Kasumi-1 (cell line): ENCODE measurements around the gene XRRA1.
A peak's percentile ranks its signal among the peaks of the same experiment; 100 is the strongest.

Experiments used
- DNase-seq, 2 experiments: peaks; one replicate each; lab custom pipeline; 2025; lab: John Stamatoyannopoulos, UW

Gene XRRA1

DNA sequence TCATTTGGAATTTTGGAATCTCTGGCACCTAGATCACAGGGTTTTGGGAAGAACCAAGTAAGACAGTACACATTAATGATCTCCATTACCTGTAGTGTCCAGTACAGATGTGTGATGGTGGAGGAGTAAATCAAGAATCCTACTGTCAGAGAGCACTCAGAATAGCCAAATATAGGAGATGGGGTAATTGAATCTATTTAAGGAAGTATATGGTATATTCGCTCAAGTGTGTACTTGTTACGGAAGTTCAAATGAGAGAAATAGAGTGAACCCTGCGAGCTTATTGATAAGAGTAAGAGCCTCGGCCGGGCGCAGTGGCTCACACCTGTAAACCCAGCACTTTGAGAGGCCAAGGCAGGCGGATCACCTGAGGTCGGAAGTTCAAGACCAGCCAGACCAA, 2.3 kb upstream of the XRRA1 start:
- no peak for DNase-seq

DNA sequence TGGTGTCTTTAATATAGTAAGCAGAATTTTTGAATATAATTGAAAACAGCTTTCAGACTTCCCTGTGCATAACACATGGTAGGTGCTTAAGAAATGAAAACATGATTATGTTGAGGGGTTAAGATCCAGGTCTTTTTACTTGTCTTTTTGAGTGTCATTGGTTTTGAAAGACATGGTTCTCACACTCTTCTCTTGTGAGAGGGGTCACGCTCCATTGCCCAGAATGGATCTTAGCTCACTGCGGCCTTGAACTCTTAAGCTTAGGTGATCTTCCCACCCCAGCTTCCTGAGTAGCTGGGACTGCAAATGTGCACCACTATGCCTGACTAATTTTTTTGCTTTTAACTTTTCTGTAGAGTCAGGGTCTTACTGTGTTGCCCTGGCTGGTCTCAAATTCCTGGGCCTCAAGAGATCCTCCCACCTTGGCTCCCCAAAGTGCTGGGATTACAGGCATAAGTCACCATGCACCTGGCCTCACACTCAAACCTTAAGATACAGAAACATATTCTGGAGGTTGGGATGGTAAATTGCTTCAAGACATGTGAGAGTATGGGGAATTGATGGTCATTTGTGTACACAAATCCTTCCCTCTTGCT, 1.6 kb upstream of the XRRA1 start:
- no peak for DNase-seq

DNA sequence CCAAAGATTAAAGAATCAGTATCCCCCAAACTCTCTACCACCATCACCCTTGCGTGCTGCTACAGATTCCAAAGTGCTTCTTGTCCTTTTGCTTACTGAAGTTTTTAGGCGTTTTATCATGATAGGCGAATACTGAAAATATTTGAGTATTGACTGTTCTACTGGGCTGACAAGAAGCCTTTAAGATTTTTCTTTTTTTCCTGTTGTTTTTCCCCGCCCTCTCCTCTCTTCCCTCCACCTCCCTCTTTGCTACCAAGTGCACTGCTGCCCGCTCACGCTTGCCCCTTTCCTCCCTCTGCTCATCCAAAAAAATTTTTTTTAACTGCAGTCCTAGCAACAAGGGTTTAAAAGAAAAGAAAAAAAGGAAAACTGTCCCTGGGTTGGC, 854 bp upstream of the XRRA1 start:
- peak in 1 of 2 experiments; percentile 21 for DNase-seq

DNA sequence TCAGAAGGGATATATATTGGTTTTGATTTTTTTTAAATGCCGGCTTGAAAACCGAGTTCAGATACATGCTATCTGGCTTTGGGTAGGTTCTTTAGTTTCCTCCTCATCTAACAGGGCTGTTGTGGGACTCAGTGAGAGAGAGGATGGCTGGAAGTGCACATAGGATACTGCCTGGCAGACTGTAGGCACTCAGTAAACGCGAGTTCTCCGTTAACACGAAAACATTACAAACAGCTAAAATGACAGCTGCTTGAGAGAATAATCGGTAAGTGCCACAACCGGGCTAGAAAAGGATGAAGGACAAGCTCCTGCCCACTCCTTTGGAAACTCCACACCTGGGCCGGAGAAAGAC, 369 bp downstream of the XRRA1 start:
- peak in 1 of 2 experiments; percentile 39 for DNase-seq

DNA sequence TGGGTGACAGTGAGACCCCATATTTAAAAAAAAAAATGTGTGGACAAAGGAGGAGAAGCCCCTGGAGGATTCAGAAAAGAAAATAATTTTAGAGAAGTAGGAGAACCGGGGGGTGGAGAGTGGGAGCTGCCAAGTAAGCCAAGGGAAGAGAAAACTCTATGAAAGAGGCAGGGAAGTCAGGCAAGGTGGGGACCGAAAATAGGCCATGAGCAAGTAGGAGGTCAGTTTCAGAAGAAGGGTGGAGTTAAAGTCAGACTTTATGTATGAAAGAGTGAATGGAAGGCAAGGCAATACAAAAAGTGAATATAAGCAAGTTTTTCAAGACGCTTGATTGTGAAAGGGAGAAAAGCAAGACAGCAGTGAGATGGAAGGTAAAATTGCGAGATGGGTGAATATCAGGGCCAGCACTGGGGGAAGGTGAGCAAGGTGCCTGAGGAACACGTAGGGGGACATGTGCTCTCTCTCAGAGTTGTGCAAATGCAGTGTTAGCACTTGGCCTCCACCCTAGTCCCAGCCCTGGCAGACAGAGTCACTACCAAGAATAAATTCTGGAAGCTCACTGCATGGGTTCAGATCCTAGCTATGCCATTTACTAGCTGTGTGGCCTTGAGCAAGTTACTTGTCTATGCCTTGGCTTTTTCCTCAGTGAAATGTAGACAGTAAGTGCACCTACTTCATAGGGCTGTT, 6.7 kb downstream of the XRRA1 start:
- DNase-seq, result no peak

DNA sequence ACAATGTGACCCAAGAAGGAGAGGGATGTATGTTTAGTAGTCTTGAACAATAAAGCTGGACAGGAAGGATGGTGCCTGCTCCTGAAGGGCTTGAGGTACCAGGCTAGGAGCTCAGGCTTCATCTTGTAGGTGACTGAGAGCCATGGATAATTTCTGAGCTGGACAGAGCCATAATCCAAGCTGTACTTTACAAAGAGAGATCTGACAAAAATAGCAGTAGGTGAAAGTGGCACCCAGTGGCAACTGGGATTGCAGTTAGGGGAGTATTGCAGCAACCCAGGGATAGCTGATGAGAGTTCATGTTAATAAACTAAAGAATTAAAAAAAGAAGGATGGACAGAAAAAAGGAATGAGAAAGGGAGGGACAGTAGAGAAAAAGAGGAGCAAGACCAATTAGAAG, 7.4 kb downstream of the XRRA1 start:
- no peak for DNase-seq

DNA sequence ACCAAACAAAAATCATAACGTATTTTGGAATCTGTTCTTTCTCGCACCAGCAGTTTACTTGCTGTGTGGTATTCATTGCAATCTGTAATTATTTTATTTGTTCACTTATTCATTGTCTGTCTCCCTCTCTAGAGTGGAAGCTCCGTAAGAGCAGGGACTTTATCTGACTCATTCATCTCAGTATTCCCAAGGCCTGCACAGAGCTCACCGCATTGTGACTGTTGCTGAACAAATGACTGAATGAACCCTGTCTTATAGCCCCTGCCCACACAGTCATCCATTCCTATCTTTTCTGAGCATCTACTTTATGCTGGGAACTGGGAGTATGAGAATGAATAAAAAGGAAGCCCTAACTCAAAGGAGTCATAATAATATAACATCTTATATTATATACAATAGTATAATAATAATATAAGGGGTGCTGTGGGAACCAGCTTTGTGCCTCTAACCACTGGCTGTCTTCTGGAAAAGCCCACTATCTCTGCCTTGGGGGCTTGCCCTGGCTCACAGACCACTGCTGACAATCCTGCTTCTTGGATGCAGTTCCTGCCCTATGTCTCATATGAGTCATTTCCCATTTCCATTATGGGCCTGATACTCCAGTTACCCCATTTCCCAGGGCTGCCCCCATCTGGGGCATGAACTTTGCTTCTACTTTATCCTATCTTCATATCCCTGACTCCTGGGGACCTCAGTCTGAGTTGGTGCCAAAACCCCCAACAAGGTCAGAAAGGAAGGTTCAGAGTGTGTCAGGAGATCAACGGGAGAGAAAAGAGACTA, 11.0 kb downstream of the XRRA1 start:
- no peak for DNase-seq

DNA sequence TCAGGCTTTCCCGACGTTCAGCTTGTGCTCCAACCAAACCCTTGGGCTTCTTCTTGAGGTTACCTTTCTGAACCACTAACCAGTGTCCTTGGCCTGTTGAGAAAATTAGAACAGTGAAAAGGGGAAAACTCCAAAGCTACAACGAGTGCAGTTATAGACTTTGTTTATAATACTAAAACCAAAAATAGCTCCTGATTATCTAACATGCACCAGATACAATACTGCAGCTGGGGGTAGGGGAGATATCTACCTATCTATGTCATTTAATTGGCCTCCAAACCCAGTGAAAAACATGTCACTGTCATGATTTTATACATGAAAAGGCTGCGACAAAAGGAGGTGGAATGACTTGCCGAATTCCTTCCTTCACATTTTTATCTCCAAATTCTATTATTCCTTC, 11.9 kb downstream of the XRRA1 start:
- no peak for DNase-seq

DNA sequence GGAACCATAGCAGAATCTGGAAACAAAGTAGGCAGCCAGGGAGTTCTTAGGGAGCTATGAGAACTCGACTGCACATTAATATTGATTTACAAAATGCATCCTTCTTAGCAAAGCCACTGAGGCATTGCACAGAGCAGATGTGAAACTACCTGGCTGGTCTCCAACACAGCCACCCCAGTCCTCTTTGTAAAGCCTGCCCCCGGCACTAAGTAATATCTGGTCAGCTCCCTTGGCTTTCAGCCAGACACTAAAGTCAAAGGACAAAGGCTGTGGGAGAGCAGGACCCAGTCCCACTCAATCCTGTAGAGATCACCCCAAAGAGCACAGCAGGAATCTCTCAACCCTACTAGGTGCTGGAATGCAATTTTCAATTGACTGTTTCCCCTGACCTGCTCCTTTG, 12.8 kb downstream of the XRRA1 start:
- DNase-seq, result no peak

DNA sequence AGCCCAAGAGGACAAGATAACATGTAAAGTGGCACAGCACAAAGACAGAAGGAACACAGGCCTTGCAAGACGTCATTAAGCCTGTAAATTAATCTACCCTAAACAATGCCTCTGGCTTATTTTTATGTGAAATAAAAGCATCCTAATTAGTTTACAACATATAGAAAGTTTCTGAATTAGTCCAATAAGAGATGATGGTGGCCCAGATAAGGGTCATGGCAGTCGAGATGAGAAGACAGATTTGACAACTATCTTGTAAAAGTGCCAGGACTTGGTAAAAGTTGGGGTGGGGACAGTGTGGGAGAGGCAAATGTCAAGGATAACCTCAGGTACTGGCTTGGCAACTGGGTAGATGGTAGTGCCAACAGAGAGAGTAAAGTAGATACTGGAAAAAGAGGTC, 13.6 kb downstream of the XRRA1 start:
- DNase-seq, result no peak

DNA sequence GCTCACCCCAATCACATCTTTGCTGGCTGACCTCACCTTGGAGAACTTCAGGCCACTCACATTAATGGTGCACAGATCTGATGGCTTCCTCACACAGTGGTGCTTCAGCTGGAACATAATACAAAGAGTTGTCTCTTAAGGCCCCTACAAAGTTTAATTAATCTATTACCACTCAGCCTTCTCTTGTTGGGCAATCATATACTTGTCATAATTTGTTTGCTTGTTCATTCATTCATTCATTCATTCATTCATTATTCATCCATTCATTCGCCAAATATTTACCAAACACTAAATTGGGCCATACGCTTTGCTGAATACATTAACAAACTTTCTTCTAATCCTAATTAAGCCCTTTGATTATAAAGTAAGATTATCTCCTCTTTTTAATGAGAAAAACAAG, 15.1 kb downstream of the XRRA1 start:
- no peak for DNase-seq

DNA sequence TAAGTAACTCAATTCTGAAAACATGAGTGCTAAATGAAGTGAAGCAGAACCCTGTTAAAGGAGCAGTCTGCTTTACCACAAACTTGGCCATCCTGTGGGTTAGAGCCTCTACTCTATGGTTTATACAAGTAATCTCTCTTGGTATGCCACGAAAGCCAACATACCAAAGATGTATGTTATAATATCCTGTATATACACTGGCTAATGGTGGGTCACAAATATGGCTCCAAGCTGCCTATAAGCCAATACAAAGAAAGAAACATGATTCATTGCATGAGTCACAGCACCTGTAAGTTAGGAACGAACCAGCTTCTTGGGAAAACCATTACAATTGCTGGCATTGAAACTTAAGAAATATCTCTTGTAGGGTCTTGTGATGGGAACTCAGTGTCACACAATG, 16.1 kb downstream of the XRRA1 start:
- no peak for DNase-seq

DNA sequence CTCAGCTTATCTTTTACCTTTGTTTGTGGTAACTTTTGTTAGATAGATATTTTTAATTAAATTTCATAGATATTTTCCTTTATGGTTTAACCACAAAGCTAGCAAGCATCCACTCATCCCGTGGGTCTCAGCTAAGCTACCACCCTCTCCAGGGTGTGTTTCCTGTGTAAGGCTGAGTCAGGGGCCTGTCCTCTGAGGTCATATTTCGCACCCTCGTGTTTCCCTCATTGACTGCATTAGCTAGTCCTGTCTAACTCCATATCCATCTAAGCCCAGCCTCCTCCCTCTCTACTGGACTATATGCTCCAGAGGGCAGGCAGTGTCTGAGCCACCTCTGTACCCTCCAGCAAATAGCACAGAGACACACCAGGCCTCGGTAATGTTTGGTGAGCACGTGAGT, 16.7 kb downstream of the XRRA1 start:
- peak; percentile 5 to 9 for DNase-seq

DNA sequence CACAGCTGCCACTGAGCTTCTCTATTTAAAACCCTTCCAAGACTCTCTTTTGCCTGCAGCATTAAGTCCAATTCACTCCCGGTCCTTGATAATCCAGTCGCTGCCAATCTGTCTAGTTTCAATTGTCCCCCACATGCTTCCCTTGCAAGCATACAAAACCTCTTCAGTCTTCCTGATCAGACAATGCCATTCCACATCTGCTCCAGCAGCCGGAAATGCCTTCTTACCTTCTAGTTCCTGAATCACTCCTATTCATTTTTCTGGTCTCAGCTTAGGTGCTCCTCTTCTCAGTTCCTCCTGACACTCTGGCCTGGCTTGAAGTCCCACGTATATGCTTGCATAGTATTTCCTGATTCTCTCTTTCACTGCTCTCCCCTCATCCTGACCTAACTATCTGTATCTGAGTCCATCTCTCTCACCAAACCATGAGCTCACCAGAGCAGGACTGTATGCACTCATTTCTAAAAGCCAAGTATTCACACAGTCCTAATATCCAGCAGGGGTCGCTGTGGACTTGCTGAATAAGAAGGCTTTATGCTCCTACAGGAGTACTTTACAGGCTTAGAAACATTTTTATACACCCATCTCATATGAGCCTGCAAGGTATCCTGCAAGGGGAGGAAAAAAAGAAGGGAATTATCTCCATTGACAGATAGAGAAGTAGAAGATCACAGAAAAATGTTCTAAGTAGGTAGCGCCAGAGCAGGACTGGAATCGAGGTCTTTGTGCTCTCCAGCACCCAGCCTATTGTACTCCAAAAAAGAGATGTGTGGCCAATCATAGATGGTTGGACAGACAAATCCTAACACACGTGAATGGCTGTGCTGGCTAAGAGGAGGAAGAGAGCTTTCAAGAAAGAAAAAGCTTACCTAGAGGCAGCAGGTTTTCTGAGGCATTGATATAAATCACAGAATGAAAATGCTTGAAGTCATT, 19.2 kb downstream of the XRRA1 start:
- peak; percentile 87 to 91 for DNase-seq

DNA sequence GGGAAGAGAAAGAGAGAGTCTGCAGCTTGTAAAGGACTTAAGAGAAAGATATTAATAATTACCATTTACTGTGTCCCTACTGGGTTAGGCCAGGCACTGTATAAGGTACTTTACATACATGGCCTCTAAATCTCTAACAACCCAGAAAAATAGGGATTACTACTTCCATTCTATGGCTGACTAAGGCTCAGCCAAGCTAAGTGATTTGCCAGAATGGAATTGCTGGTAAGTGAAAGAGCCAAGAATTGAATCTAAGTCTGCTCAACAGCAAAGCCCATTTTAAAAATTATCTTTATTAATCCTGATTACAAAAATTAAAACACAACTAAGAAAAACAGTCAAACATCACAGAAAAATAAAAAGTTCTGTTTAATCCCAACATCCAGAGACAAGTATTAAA, 21.4 kb downstream of the XRRA1 start:
- DNase-seq, result no peak

DNA sequence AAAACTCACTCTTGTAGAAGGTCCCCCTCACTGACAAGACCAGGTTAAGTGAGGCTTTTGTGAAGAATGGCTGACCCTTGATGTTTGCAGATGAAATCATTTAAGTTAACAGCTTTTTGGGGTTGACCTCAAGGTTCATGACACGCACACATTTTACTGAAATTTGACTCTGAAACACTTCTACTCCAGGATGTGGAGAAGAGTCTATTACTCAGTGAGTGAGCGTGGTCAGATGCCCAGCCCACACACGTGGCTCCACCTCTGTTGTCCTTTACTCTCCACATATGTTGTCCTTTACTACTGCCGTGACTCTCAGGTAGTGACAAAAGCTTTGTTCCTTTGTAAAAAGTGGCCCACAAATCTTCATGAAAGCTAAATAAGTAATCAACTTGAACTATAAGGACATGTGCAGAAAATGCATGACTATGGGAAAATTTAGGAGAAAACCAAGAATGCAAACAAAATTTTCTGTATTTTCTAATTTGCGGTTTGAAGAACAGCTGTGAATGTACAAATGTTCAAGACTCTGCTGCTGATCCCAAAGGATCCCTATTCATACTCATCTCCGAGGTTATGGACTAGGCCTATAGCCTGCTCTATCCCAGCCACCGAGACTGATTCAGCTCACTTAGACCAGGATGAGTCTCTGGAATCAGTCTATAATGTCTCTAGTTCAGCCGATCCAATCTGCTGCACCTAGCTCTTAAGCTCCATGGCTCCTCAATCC, 22.4 kb downstream of the XRRA1 start:
- DNase-seq, result no peak

DNA sequence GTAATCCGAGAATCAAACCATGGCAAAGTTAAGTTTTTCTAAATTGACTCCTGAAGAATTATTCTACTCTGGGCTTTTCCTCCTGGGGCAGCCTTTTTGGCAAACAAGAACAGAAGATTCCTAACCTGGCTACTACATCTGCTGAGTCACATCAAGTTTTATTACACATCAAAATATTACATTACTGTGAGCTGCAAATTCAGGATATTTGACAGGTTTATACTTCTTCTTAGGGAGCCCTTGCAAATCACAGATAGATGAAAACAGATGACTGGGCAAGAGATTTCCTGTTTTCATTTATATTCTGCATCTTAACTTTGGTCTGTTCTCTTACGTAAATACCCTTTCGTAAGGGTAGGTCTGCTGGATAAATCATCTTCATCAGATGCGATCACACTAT, 23.6 kb downstream of the XRRA1 start:
- no peak for DNase-seq

DNA sequence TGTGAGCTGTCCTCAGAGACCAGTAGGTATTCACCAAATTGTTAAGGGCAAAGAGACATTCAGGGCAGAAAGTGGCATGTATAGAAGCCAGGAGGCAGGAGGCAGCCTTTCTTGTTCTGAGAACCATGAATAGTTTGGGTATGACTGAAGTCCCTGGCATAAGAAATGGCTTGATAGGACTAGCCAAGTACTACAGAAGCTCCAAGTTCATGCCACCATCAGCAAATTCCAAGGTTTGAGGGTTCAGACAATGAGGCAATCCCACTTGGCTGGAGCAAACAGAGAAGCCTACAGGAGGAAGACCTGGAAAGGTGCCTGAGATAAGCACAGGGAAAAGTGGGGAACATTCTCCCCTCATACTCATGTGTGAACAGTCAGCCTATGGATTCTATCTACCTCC, 25.8 kb downstream of the XRRA1 start:
- DNase-seq, result no peak

DNA sequence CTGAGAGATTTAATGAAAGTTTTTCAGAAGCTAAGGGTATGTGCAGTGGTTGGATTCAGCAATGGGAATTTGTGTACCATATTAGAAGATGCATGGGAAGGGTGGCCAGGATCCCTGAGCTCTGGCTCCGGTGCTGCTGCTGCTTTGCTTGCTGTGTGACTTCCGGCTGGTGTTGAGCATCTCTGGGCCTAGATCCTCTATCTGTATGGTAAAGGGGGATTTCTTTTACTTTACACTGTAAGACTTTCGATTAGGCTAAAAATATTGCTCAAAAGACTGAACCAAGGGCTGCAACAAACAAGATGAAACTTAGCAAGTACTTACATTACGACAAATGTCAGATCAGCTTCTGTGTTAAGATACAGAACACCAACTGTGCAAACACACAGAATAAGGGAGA, 39.1 kb downstream of the XRRA1 start:
- DNase-seq, result no peak

DNA sequence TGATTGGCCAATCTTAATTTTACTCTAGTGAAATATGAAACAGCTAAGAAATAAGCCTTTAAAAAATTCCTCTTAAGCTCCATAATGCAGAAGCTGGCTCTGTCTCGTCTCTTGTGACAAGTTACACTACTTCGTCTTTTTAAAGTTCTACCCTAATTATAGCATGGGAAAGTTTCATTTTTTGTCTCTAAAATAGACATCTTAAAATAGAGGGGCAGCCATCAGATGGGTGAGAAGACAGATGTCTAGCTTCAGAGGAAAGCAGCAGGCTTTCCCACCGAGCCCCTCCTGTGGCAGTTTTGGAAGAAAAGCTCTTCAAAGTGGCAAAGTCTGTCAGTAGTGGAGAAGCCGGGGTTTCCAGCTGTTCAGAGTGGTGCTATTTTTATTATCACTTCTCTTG, 39.5 kb downstream of the XRRA1 start:
- DNase-seq, result no peak

DNA sequence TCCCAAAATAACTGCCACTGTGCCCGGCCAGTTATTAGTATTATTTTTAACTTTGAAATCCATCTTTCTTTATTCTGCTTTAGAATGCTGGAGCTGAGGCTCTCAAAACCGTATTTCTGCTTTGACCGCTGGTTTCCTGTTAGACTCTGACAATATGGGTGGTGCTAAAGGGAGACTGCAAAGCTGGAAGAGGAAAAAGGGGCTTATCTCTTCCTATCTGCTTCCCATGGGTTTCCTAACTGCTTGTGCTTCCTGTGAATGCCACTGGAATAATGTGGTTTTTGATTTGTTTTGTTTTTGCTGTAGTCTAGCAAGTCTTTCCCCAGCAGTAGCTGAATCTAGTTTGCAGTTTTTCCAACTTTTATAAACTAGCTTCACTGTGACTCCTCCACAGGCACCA, 43.6 kb downstream of the XRRA1 start:
- peak; percentile 8 to 10 for DNase-seq

DNA sequence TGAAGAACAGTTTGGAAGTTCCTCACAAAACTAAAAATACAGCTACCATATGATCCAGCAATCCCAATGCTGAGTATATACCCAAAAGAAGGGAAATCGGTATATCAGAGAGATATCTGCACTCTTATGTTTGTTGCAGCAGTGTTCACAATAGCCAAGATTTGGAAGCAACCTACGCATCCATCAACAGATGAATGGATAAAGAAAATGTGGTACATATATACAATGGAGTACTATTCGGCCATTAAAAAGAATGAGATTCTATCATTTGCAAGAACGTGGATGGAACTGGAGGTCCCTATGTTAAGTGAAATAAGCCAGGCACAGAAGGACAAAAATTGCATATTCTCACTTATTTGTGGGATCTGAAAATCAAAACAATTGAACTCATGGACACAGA, 46.5 kb downstream of the XRRA1 start:
- no peak for DNase-seq
